HG03521 (cell line): ENCODE measurements around the gene FAM200A.
"Not testable (repeated sequence)": the region's sequence is repeated elsewhere in the genome, so short reads cannot be mapped to it uniquely, and the experiment has no call there.

Experiments
- ATAC-seq: cut with Tn5 transposase; IDR thresholded peaks from one replicate; pipeline ENCODE4 v1.9.1; 2021; ENCODE audit warnings: mild to moderate bottlenecking, moderate library complexity; ENCODE audit not compliant: unreplicated experiment

FAM200A gene

DNA sequence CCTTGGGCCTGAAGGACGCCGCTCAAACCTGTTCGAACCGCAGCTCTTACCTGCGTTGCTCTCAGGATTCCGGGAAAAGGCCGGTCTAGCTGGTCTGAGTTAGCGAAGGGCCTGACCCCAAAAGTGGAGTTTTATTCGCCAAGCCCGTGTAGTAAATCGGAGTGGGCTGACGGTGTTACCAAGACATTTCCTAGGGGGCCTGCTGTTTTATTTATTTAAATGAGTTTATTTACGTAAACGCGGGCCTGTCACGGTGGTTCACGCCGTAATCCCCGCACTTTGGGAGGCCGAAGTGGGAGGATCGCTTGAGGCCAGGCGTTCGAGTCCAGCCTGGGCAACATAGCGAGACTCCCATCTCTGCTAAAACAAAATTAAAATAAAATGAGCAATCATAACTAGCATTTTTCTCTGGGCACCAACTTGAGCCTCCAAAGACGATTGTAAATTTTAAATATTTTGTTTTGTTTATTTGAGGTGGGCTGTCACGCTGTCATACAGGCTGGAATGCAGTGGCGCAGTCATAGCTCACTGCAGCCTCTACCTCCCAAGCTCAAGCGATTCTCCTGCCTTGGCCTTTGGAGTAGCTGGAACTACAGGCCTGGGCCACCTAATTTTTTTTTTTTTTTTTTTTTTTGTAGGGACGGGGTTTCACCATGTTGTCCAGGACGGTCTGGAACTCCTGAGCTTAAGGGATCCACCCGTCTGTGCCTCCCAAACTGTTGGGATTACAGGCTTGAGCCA is 7.4 kb upstream of the FAM200A start:
- ATAC-seq = no peak

DNA sequence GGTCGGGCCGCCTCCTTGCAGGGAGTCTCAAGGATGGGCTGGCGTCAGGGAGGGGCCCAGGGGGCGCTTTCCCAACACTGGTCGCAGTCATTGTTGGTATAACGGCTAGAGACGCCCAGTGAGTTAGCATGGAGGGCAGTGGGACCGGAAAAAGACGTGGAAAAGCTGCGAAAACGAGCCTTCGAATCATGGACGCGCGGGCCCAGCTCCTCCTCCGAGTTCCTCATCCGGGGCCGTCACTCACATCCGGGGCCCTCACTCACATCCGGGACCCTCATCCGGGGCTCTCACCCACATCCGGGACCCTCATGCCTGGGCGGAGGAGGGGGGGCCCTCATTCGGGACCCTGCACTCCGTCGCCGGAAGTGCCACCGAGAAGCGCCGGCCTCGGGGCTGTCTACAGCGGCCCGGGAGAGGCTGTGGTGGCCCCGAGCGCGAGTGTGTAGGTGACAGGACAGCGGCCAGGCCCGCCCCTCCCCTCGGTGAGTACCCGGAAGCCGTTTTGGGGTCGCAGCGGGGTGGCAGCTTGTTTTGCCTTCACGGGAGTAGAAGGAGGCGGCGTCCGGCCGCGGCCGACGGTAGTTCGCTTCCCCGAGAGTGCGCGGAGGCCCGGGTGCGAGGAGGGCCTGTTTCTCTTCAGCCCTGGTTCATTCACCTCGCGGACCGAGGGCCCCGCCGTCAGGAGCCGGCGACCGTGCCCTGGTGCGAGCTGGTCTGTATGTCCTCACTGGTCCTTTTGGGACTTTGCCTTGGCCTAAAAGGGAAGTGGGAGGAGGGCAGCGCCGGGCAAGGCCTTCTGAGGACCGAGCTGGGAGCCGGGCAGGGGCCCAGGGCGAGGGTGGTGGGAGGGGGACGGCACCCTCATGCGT is 6.6 kb upstream of the FAM200A start, which contains the start of gene ZNF655:
Gene ZNF655 (plus strand): TSS at position 337 of the 869 bp plus-strand sequence. CDS start 1,918 bp downstream, outside the sequence.
- peak; percentile 72 for ATAC-seq

DNA sequence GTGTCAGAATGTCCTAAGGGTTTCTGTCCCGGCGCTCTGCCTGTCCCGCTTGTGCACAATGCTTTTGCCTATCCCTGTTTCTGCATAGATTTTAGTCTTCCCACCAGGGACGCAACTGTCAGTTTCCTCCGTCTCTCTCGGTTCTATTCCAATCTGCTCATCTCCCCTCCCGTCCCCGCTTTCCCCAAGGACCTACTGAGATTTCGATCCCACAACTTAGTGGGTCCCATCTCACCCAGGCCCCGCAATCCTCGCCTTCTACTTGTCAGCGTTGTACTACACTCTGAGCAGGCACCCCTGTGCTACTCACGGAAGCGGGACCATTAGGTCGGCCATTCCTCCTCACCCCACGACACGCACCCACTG is 6.0 kb upstream of the FAM200A start:
- ATAC-seq = peak; percentile 48

DNA sequence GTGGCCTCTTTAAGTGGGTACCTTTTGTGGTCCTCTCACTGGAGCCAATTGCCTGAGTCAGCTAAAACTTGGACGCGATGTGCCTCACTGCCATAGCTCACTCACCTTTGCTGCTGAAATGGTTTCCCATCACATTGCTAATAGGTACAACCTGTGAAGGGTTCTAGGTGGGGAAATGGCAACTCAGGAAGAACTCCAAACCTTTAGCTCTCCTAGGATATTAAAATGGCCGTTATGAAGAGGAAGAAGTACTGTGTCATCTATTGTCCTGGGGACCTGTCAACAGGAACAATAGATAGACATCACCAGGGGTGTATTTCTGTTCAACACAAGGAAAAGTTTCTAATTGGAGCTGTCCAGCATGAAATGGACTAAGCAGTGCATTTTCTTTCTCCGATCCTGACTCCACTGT is 5.3 kb upstream of the FAM200A start:
- no peak for ATAC-seq

DNA sequence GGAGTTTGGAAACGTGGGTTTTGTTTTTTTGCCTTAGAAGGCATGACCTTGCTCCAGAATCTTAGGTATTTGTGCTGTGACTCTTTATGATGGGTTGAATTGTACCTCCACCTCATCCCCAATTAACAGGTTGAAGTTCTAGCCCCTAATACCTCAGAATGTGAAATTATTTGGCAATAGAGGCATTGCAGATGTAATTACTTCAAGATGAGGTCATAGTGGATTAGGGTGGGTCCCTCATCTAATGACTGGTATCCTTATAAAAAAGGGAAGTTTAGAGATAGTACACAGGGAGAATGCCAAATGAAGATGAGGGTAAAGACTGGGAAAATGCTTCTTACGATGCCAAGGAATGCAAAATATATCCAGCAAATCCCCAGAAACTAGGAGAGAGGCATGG is 3.0 kb upstream of the FAM200A start:
- ATAC-seq = no peak

DNA sequence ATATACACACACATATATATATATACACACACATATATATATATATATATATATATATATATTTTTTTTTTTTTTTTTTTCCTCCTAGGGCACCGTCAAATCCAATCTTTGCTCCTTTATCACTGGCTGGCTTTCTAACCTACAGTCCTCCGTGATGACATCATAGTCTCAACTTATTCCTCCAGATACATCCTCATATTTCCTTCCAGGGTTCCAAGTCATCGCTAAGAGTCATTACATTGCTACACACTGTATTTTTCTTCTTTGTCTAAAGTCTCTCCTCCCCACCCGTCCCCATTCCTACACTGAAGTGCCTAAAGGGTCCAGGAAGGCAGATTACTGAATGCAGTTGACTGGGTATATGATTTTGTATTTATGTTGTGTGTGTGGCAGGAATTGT is 1.1 kb upstream of the FAM200A start:
- ATAC-seq = no peak

DNA sequence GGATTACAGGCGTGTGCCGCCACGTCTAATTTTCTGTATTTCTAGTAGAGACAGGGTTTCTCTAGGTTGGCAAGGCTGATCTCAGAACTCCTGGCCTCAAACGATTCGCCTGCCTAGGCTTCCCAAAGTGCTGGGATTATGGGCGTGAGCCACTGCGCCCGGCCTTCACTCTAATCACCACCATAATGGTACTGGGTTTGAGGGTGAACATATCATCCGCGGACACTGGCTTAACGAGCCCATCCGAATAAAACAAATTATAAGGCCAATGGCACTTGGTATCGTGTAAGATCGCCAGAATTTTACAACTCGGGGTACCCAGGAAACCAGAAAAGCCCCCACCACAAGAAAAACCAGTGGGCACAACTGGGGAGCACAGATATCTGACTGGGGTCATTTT is 580 bp downstream of the FAM200A start:
- no peak for ATAC-seq

DNA sequence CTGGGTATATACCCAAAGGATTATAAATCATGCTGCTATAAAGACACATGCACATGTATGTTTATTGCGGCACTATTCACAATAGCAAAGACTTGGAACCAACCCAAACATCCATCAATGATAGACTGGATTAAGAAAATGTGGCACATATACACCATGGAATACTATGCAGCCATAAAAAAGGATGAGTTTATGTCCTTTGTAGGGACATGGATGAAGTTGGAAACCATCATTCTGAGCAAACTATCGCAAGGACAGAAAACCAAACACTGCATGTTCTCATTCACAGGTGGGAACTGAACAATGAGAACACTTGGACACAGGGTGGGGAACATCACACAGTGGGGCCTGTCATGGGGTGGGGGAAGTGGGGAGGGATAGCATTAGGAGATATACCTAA is 2.4 kb downstream of the FAM200A start:
- not testable (repeated sequence) for ATAC-seq

DNA sequence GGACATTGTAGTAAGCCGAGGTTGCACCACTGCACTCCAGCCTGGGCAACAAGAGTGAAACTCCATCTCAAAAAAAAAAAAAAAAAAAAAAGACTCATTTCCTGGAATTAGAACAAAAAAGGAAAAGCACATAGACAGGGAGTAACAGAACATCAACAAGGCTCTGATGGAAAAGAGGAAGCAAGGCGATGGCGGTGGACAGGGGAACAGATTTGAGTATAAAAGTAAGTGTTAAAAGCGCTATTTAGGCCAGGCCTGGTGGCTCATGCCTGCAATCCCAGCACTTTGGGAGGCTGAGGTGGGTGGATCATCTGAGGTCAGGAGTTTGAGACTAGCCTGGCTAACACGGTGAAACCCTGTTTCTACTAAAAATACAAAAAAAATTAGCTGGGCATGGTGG is 6.6 kb downstream of the FAM200A start:
- not testable (repeated sequence) for ATAC-seq

DNA sequence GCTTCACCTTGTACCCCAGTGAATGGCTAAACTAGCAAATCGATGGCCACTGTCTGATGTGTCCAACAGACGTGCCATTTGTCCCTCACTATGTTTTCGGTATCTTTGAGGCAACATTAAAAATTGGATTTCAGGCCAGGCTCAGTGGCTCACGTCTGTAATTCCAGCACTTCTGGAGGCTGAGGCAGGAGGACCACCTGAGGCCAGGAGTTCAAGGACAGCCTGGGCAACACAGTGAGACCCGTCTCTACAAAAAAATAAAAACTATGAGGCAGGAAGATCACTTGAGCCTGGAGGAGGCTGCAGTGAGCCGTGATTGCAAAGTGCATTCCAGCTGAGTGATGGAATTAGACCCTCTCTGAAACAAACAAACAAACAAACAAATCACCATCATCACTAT is 8.0 kb downstream of the FAM200A start:
- ATAC-seq = no peak

DNA sequence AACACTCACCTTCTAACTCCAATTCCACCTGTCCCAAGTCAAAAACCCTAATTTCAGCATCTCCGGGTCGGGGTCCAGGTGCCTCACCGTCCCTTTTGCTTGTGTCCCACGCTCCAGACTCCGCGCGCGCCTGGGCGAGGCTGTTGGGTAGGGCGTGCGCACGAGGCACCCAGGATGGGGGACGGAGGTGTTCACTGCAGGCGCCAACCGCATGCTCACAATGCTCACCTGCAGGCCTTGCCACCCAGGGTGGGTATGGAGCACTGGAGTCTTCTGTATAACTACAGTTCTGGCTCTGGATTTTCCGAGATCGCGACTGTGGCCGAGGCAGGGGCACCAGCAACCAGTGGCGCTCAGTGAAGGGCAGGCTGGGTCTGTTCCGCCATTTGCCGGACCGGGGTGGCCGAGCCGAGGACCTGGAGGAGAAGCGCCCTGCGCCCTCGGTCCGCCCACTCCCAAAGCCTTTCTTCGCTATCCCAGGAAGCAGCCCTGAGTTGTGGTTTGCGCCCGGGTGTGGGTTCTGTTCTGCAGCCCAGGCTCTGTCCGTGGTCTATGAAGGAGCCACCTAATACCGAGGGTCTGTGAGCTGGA is 8.7 kb downstream of the FAM200A start:
- no peak for ATAC-seq

DNA sequence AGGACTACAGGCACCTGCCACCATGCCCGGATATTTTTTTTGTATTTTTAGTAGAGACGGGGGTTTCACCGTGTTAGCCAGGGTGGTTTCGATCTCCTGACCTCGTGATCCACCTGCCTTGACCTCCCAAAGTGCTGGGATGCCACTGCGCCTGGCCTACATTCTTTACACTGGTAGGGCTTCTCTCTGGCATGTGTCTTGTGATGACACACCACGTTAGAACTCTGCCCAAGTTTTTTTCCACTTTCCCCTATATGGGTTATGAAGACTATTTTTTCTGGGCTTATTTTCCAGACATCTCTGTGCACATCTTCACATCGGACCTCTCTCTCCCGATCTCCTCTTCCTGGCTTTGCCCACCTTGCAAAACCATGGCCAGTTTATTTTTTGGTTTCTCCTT is 10.7 kb downstream of the FAM200A start:
- no peak for ATAC-seq

DNA sequence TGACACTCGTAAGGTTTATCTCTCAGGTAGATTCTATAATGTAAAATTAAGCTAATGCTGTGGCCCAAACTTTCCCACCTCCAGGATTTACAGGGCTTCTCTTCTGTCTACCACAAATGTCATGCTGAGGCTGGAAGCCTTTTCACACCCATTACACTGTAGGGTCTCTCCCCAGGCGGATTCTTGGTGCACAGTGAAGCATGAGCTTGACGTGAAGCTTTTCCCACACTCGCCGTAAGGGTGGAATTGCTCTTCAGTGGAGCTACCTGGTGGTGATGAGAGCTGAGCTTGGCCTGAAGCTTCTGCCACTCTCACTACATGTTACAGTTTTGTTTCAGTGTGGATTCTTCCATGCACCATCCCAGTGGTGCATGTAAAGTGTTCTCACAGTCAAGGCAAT is 11.4 kb downstream of the FAM200A start:
- no peak for ATAC-seq

DNA sequence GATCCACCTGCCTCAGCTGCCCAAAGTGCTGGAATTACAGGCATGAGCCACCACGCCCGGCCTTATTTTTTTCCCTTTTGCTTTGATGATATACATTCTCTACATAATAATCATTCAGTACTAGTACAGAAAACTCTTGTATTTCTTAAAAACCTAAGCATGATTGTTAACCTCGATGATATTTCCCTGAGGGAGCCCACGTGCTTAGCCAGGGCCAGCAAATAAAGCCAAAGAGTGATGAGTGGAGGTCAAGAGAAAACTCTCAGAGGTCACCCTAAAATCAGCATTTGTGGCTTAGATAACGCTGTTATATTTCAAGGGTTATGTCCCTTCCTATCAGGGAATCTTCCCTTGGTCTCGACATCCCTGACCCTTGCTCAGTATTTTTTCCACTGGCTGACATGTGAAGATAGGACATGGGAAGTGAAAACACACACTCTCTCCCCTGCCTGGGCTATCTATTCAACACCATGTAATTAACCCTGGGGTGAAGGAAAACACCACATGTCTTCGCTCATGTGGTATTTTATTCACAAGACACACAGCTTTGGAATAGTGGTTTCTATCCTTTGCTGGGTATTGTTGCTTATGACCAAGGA is 12.6 kb downstream of the FAM200A start:
- no peak for ATAC-seq

DNA sequence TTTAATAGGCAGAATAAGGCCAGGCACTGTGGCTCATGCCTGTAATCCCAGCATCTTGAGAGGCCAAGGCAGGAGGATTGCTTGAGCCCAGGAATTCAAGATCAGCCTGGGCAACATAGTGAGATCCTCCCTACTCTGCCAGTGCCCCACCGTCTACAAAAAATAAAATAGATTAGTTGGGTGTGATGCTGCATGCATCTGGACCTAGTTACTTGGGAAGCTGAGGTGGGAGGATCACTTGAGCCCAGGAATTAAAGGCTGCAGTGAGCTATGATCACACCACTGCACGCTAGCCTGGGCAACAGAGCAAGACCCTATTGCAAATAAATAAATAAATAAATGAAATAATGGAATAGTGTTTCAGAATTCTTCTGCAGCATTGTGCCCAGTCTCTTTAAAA is 16.2 kb downstream of the FAM200A start:
- ATAC-seq = no peak

DNA sequence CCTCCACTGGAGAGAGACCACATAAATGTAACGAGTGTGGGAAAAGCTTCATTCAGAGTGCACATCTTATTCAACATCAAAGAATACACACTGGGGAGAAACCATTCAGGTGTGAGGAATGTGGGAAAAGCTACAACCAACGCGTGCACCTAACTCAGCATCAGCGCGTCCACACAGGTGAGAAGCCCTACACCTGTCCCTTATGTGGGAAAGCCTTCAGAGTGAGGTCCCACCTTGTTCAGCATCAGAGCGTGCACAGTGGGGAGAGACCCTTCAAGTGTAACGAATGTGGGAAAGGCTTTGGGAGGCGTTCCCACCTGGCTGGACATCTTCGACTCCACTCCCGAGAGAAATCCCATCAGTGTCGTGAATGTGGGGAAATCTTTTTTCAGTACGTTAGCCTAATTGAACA is 20.6 kb downstream of the FAM200A start:
- ATAC-seq = no peak

DNA sequence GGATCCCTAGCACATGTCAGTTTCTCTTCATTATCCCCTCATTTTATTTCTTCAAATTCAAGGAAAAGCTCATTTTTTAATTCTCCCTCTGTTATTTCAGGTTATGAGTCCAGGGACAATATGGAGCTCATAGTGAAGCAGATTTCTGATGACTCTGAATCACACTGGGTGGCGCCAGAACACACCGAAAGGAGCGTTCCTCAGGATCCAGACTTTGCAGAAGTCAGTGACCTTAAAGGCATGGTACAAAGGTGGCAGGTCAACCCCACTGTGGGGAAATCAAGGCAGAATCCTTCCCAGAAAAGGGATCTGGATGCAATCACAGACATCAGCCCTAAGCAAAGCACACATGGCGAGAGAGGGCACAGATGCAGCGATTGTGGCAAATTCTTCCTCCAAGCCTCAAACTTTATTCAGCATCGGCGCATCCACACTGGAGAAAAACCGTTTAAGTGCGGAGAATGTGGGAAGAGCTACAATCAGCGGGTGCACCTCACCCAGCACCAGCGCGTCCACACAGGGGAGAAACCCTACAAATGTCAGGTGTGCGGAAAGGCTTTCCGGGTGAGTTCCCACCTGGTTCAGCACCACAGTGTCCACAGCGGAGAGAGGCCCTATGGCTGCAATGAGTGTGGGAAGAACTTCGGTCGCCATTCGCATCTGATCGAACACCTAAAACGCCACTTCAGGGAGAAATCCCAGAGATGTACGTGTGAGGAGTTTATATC is 26.0 kb downstream of the FAM200A start:
- no peak for ATAC-seq

DNA sequence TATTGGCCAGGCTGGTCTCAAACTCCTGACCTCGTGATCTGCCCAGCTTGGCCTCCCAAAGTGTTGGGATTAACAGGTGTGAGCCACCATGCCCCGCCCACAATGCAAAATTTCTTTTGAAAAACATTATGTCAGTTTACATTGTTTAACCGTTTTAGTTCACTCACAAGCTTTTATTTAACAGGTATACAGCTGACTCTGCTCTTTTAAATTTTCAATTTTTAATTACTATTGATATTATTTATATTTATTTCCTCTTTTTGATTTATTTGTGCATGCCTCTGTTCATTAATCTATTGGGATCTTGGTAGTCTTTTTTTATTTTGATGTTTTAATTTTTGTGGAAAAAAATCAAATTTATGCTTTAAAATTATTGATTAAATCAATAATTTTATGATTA is 30.5 kb downstream of the FAM200A start:
- no peak for ATAC-seq

DNA sequence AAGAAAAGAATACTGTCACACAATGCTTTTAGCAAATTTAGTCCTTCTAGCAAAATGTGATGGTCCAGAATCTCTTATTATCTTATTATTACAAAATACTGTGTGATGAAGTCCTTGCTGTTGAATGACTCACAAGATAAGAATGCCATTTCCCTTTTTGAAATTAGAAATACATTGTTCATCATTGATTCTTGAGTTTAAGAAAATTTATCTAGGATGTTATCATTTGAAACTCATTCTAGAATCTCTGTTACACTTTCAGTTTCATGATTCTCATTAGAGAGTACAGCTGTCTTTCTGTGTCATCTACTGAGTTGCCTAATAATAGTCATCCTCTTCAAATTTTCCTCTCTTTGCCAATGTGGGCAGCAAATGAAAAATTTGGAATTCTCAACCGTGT is 37.9 kb downstream of the FAM200A start:
- ATAC-seq = no peak

DNA sequence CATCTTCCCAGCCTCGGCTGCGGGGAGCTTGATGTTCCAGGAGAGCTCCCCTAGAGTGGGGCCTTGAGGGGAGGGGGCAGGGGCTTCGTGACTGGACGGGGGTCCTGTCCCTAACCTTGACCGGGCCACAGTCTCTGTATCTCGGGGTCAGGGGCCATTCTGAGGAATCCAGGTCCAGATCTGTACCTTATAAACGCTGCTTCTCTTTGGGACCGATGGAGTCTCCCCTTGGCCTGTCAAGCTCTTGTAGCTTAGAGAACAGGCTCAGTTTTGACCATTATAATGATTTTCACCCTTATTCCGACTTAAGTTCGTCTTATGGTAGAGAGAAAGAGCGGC is 46.6 kb downstream of the FAM200A start:
- ATAC-seq = no peak
